Stimulated activated CD8-positive, alpha-beta memory T cell treated with anti-CD3 and anti-CD28 coated beads, Interleukin-15, amount 100 ng/mL, for 24 hours (primary cell): ENCODE results near the gene TNRC18.

ENCODE experiments used
- DNase-seq: peaks from one replicate; pipeline ENCODE4 v3.0.0-alpha.2; 2020; ENCODE audit warnings: low read depth

The TNRC18 gene

GRCh38 chr7:5450549-5451327 is 27.1 kb upstream of the TNRC18 start:
- no peak for DNase-seq

- no peak for DNase-seq
Observed at GRCh38 chr7:5448378-5449037, 24.9 kb upstream of the TNRC18 start.

- DNase-seq, result no peak
Observed at GRCh38 chr7:5445981-5446594, 22.5 kb upstream of the TNRC18 start.

GRCh38 chr7:5443678-5444077 is 20.0 kb upstream of the TNRC18 start:
- no peak for DNase-seq

- DNase-seq, result no peak
Observed at GRCh38 chr7:5442757-5443305, 19.2 kb upstream of the TNRC18 start.

- DNase-seq, result no peak
Observed at GRCh38 chr7:5441840-5442503, 18.3 kb upstream of the TNRC18 start.

- DNase-seq, result no peak
Observed at GRCh38 chr7:5439572-5440496, 16.2 kb upstream of the TNRC18 start.

GRCh38 chr7:5439209-5439571 is 15.6 kb upstream of the TNRC18 start:
- no peak for DNase-seq

- no peak for DNase-seq
Observed at GRCh38 chr7:5437987-5438386, 14.4 kb upstream of the TNRC18 start.

GRCh38 chr7:5437348-5437892 is 13.8 kb upstream of the TNRC18 start:
- DNase-seq, result no peak

GRCh38 chr7:5436003-5436678 is 12.5 kb upstream of the TNRC18 start:
- DNase-seq, result no peak

GRCh38 chr7:5435291-5436002 is 11.8 kb upstream of the TNRC18 start:
- no peak for DNase-seq

- no peak for DNase-seq
Observed at GRCh38 chr7:5433181-5433580, 9.5 kb upstream of the TNRC18 start.

GRCh38 chr7:5432691-5433090 is 9.1 kb upstream of the TNRC18 start:
- no peak for DNase-seq

- DNase-seq, result no peak
Observed at GRCh38 chr7:5431560-5432015, 8.0 kb upstream of the TNRC18 start.

- DNase-seq, result no peak
Observed at GRCh38 chr7:5430612-5430947, 6.9 kb upstream of the TNRC18 start.

- no peak for DNase-seq
Observed at GRCh38 chr7:5429857-5430611, 6.4 kb upstream of the TNRC18 start.

- no peak for DNase-seq
Observed at GRCh38 chr7:5429253-5429856, 5.7 kb upstream of the TNRC18 start.
